Right lobe of liver (tissue), 6 donors: Measurements from ENCODE around the gene GDI1. TPM values are rescaled to one million over a fixed set of nuclear protein-coding genes. Genes with fewer than 3 reads are reported as not detected.

Experiments used
- ATAC-seq, 4 donors: fragments of 200-7000 bp; cut with Tn5 transposase; one replicate each; pipeline ENCODE4 v1.9.1; 2020; ENCODE audit warnings: mild to moderate bottlenecking in 4 of 4, moderate library complexity in 4 of 4
- DNase-seq, 3 donors: peaks; one replicate each; pipeline ENCODE4 v3.0.0-alpha.2; 2020
- H3K27ac ChIP-seq, 3 donors: fragments of 200-600 bp; one replicate each; pipeline ENCODE4 v1.8.0; 2022
- H3K27me3 ChIP-seq, 2 donors: fragments of 200-600 bp; one replicate each; pipeline ENCODE4 v1.8.0; 2022
- H3K36me3 ChIP-seq, 4 donors: fragments of 200-600 bp; sonication (generic) in 1 of 4; one replicate each; pipeline versions ENCODE4 v1.5.1 to v1.8.0; 2017 to 2022; ENCODE audit warnings: control low read depth in 1 of 4
- H3K4me1 ChIP-seq, 4 donors: fragments of 200-600 bp; sonication (generic) in 1 of 4; one replicate each; pipeline versions ENCODE4 v1.5.1 to v1.8.0; 2017 to 2022; ENCODE audit warnings: control low read depth in 1 of 4
- H3K4me3 ChIP-seq, 3 donors: fragments of 200-600 bp; one replicate each; pipeline ENCODE4 v1.8.0; 2022
- H3K9me3 ChIP-seq, 4 donors: fragments of 200-600 bp; sonication (generic) in 1 of 4; one replicate each; pipeline versions ENCODE4 v1.5.1 to v1.8.0; 2017 to 2022; ENCODE audit warnings: control low read depth in 1 of 4
- POLR2A ChIP-seq: fragments of 450-650 bp; IDR thresholded peaks from one replicate; pipeline ENCODE4 v1.6.1; 2017; ENCODE audit warnings: antibody characterized with exemption, mild to moderate bottlenecking
- WGBS: methylation state at CpG from one replicate; pipeline ENCODE4 v1.1.6; 2018; ENCODE audit warnings: low coverage, low lambda C conversion rate; ENCODE audit not compliant: insufficient coverage; ENCODE audit errors: missing lambda C conversion rate; 5-methylcytosine and 5-hydroxymethylcytosine counted together
- intact Hi-C, 2 donors: fragments of 100-400 bp; cut with DNase I; formaldehyde crosslinking; loops; one replicate each; pipeline versions ENCODE4 v1.11.2 to v1.14.1; 2022
- total RNA-seq, 6 experiments: library from RNA; depleted of rRNA in 2 of 6; stranded (reverse); fragments of >200 nt in 2 of 6; fragmentation: NEBNext Ultra II Directional in 3 of 6; extraction: Animal tissue kit (Norgen Biotek cat#: 25700) in 3 of 6; gene quantifications; one replicate each; pipeline versions ENCODE4 v1.1.0 to v1.2.4, GENCODE V29; 2016 to 2023
- TF ChIP-seq, protein P1 (sequence below), 4 donors: fragments of 200-600 bp in 3 of 4; fragments of 450-650 bp in 1 of 4; IDR thresholded peaks; one replicate each; pipeline versions ENCODE4 v1.5.1 to v1.8.0; 2016 to 2022; ENCODE audit warnings: antibody characterized with exemption in 4 of 4, mild to moderate bottlenecking in 2 of 4
- donor health status: DM: no; HTN: yes; CAD: no.
- donor health status: DM: no; HTN: no; CAD: no.
- donor health status: DM: no; HTN: no; CAD: no.
- donor health status: DM: no; HTN: yes; CAD: no.
- donor health status: DM: no; HTN: yes; CAD: no.

GDI1 gene
- total RNA-seq, 6 experiments from 2014 or later = 26.8 to 37.7 (median 30.9) TPM

GRCh38 chrX:154487518-154488290 lies 50.8 kb downstream of the GDI1 start:
- H3K4me3 ChIP-seq = no peak overlapping the region
- H3K36me3 ChIP-seq = no peaks in the 10 kb centered on the region
- no peaks in the 10 kb centered on the region for H3K9me3 ChIP-seq
- no peak for TF ChIP-seq POLR2A
- TF ChIP-seq, protein P1, sequence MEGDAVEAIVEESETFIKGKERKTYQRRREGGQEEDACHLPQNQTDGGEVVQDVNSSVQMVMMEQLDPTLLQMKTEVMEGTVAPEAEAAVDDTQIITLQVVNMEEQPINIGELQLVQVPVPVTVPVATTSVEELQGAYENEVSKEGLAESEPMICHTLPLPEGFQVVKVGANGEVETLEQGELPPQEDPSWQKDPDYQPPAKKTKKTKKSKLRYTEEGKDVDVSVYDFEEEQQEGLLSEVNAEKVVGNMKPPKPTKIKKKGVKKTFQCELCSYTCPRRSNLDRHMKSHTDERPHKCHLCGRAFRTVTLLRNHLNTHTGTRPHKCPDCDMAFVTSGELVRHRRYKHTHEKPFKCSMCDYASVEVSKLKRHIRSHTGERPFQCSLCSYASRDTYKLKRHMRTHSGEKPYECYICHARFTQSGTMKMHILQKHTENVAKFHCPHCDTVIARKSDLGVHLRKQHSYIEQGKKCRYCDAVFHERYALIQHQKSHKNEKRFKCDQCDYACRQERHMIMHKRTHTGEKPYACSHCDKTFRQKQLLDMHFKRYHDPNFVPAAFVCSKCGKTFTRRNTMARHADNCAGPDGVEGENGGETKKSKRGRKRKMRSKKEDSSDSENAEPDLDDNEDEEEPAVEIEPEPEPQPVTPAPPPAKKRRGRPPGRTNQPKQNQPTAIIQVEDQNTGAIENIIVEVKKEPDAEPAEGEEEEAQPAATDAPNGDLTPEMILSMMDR (IDR thresholded peaks at IDR 0.05) = no peak
- DNase-seq (no peak), ATAC-seq (no peak)
- H3K27me3 ChIP-seq = no peaks in the 10 kb centered on the region
- no peaks in the 10 kb centered on the region for H3K4me1 ChIP-seq
- WGBS = 93% methylated on average over 10 of the region's 28 CpGs
- no peak overlapping the region for H3K27ac ChIP-seq
- intact Hi-C loops = no loop called here

GRCh38 chrX:154488336-154489075 lies 51.6 kb downstream of the GDI1 start:
- intact Hi-C loops = no loop called here
- WGBS = no CpG with 5 or more reads among the region's 20 CpGs
- DNase-seq = no peak

GRCh38 chrX:154489182-154489581 lies 52.2 kb downstream of the GDI1 start:
- Histone ChIP-seq H3K4me3 (no peak overlapping the region), H3K27me3 (no peaks in the 10 kb centered on the region), H3K4me1 (no peaks in the 10 kb centered on the region), H3K36me3 (no peaks in the 10 kb centered on the region), H3K27ac (no peak overlapping the region), H3K9me3 (no peaks in the 10 kb centered on the region)
- TF ChIP-seq, protein P1 (IDR thresholded peaks at IDR 0.05) = no peak
- no peak for TF ChIP-seq POLR2A
- intact Hi-C loops = no loop called here
- WGBS = no CpG with 5 or more reads among the region's 4 CpGs
- DNase-seq (no peak), ATAC-seq (no peak)

More at GRCh38 chrX:154488336-154489075, 51.6 kb downstream of the GDI1 start:
- ATAC-seq = no peak
- Histone ChIP-seq H3K36me3 (no peaks in the 10 kb centered on the region), H3K9me3 (no peaks in the 10 kb centered on the region), H3K27ac (no peak overlapping the region), H3K4me1 (no peaks in the 10 kb centered on the region), H3K4me3 (no peak overlapping the region), H3K27me3 (no peaks in the 10 kb centered on the region)
- no peak for TF ChIP-seq POLR2A
- TF ChIP-seq, protein P1 (IDR thresholded peaks at IDR 0.05) = no peak

DNA sequence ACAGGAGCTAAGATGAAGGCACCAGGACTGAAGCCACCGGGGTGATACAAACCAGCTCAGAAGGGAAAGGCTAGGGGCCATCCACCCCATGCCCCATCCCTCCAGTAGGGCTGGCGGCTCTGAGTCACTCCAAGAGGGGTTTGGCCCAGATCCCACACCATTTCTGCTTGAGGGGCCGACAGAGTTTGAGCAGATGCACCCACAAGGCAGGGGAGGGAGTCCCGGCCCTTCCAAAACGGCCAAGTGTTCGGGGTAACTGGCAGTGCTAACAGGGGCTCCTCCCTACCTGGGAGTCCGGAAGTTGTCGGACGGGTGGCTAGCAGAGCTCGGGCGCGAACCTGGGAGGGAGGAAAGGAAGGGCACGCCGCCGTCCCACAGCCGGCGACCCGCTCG lies 53.1 kb downstream of the GDI1 start:
- TF ChIP-seq, protein P1 (IDR thresholded peaks at IDR 0.05) = no peak
- TF ChIP-seq POLR2A = no peak
- no peaks in the 10 kb centered on the region for H3K36me3 ChIP-seq
- H3K4me1 ChIP-seq = no peaks in the 10 kb centered on the region
- ATAC-seq (peak in 1 of 4 donors; percentile 2), DNase-seq (no peak)
- intact Hi-C loops = no loop called here
- no peaks in the 10 kb centered on the region for H3K27me3 ChIP-seq
- no peaks in the 10 kb centered on the region for H3K9me3 ChIP-seq
- H3K27ac ChIP-seq = peak overlapping the region; percentile 50 to 84 (median 75)
- H3K4me3 ChIP-seq = peak overlapping the region; percentile 52 to 67 (median 55)
- WGBS = 0% methylated on average over 1 of the region's 19 CpGs
